Measurements from ENCODE around the gene ADCY2.

ADCY2 gene

DNA sequence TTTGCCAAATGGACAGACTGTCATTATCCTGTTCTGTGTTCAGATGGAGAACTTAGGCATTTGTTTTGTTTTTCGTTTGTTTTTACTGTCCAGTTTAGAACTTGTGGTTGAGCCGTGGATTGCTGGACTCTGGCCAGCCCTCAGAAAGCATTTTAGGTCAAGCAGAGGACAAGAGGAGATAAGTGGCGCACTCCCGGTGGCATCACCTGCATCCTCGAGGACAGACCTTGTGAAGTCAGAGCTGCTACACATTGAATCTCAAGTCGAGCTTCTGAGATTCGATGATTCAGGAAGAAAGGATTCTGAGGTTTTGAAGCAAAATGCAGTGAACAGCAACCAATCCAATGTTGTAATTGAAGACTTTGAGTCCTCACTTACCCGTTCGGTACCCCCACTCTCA is 481.9 kb downstream of the ADCY2 start:
- DNase-seq, result no peak

DNA sequence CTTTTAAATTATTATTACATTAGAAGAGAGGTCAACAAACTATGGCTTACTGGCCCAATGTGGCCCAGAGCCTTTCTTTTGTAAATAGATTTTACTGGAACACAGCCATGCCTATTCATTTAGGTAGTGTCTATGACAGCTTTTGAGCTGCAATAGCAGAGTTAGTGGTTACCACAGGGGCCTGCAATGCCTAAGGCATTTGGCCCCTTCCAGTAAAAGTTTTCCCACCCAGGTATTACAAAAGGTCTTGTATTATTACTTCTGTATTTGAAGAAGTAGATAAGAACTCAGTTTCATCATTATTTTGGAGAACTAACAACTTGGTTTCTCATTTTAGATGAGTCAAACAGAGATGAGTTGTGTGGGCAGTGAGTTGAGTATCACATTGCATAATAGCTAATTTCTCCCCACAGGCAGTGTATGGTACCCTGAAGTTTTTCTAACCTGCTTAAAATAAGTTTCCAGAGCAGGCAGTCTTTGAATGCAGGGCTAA is 482.5 kb downstream of the ADCY2 start:
- peak; percentile 24 for DNase-seq
